ENCODE measurements around the gene MRPS34.

GRCh38 chr16:1741553-1742165, 31.3 kb downstream of the MRPS34 start:
- TF ChIP-seq CTCF (conservative IDR thresholded peaks at IDR 0.05) (no peak), ZFX (IDR thresholded peaks at IDR 0.05) (no peak)
